Activated naive CD4-positive, alpha-beta T cell treated with anti-CD3 and anti-CD28 coated beads, Interleukin-2, amount 50 U/mL, for 72 hours (primary cell): ENCODE results near the gene RPS29. TPM values are rescaled to one million over a fixed set of nuclear protein-coding genes. Genes with fewer than 3 reads are reported as not detected.
A peak's percentile ranks its signal among the peaks of the same experiment; 100 is the strongest.
"Not testable (repeated sequence)": the region's sequence is repeated elsewhere in the genome, so short reads cannot be mapped to it uniquely, and the experiment has no call there.

Experiments used
- ATAC-seq, 2 donors: fragments of 150-1000 bp; cut with Tn5 transposase; 2 replicates each; pipeline ENCODE4 v1.10.0; 2021; ENCODE audit warnings: mild to moderate bottlenecking in 2 of 2, moderate library complexity in 2 of 2
- DNase-seq, 2 donors: peaks; one replicate each; pipeline ENCODE4 v3.0.0; 2021 to 2022; ENCODE audit warnings: low spot score in 2 of 2
- H3K27ac Mint-ChIP-seq, 2 donors: one replicate each; pipeline ENCODE4 v1.8.0; 2022; ENCODE audit warnings: mild to moderate bottlenecking in 2 of 2, mixed read lengths in 2 of 2
- H3K36me3 Mint-ChIP-seq, 2 donors: one replicate each; pipeline ENCODE4 v1.8.0; 2022; ENCODE audit warnings: mixed read lengths in 2 of 2
- H3K9me3 Mint-ChIP-seq, 2 donors: one replicate each; pipeline ENCODE4 v1.8.0; 2022; ENCODE audit warnings: mixed read lengths in 2 of 2
- total RNA-seq, 2 donors: library from RNA; stranded (reverse); gene quantifications; one replicate each; pipeline ENCODE4 v1.2.3, GENCODE V29; 2022

The RPS29 gene
- total RNA-seq: 1,000 to 10,000 TPM; 2,240 to 2,407 TPM

GRCh38 chr14:49585803-49586672, at the start of gene RPS29:
TSS of gene RPS29 (minus strand) at chr14:49586380. CDS start at chr14:49586346, 34 bp downstream.
- DNase-seq: peak; percentile 97 to 100
- Mint-ChIP-seq H3K27ac (peak within 1 kb of the TSS; percentile 99), H3K9me3 (no peaks in the 10 kb centered on the region), H3K36me3 (peaks cover 34 to 52% of the 10 kb centered on the region in 2 donors)
- peak; percentile 93 to 96 for ATAC-seq

GRCh38 chr14:49634547-49635334, 48.6 kb upstream of the RPS29 start, which contains the start of gene DNAAF2:
TSS of gene DNAAF2 (minus strand) at chr14:49635244. CDS start at chr14:49635149, 95 bp downstream.
- Mint-ChIP-seq H3K9me3 (no peaks in the 10 kb centered on the region), H3K36me3 (peaks cover 31 to 40% of the 10 kb centered on the region in 2 donors), H3K27ac (peak within 1 kb of the TSS; percentile 93 to 100)
- peak; percentile 68 to 71 for DNase-seq
- peak; percentile 48 to 53 for ATAC-seq

GRCh38 chr14:49633640-49634546, 47.7 kb upstream of the RPS29 start:
- peak overlapping the region; percentile 93 to 99 for H3K27ac Mint-ChIP-seq
- DNase-seq (peak; percentile 92 to 93), ATAC-seq (peak; percentile 81 to 86)
- H3K36me3 Mint-ChIP-seq: peaks cover 28 to 37% of the 10 kb centered on the region in 2 donors
- H3K9me3 Mint-ChIP-seq: no peaks in the 10 kb centered on the region

- peak in 1 of 2 donors; percentile 6 for ATAC-seq
- no peaks in the 10 kb centered on the region for H3K9me3 Mint-ChIP-seq
- peaks cover 34 to 36% of the 10 kb centered on the region in 2 donors for H3K36me3 Mint-ChIP-seq
- DNase-seq: no peak
- H3K27ac Mint-ChIP-seq: peak overlapping the region; percentile 44 to 63
Measured at GRCh38 chr14:49623941-49624839, 38.0 kb upstream of the RPS29 start.

- DNase-seq: no peak
- no peaks in the 10 kb centered on the region for H3K9me3 Mint-ChIP-seq
- H3K27ac Mint-ChIP-seq: peak overlapping the region; percentile 44 to 63
- no peak for ATAC-seq
- peaks cover 41 to 44% of the 10 kb centered on the region in 2 donors for H3K36me3 Mint-ChIP-seq
Measured at GRCh38 chr14:49623387-49623786, 37.2 kb upstream of the RPS29 start.

- ATAC-seq (no peak), DNase-seq (no peak)
- peak overlapping the region; percentile 69 to 98 for H3K27ac Mint-ChIP-seq
- no peaks in the 10 kb centered on the region for H3K9me3 Mint-ChIP-seq
- peaks cover 43 to 45% of the 10 kb centered on the region in 2 donors for H3K36me3 Mint-ChIP-seq
Measured at GRCh38 chr14:49622022-49622607, 35.9 kb upstream of the RPS29 start.

GRCh38 chr14:49621114-49621881, 35.1 kb upstream of the RPS29 start:
- ATAC-seq (peak; percentile 10 to 18), DNase-seq (peak in 1 of 2 donors; percentile 65)
- peak overlapping the region; percentile 98 for H3K27ac Mint-ChIP-seq
- peaks cover 41% of the 10 kb centered on the region in 2 donors for H3K36me3 Mint-ChIP-seq
- no peaks in the 10 kb centered on the region for H3K9me3 Mint-ChIP-seq

GRCh38 chr14:49620182-49621113, 34.3 kb upstream of the RPS29 start, which contains the start of the genes MGAT2 and RPL36AL:
TSS of gene MGAT2 (plus strand) at chr14:49620799. CDS start at chr14:49621269, 470 bp downstream.
TSS of gene RPL36AL (minus strand) at chr14:49620626. CDS start at chr14:49619104, 1,522 bp downstream.
- peak; percentile 93 to 96 for ATAC-seq
- H3K27ac Mint-ChIP-seq: peak within 1 kb of the TSS; percentile 98
- H3K9me3 Mint-ChIP-seq: no peaks in the 10 kb centered on the region
- peak; percentile 92 to 99 for DNase-seq
- H3K36me3 Mint-ChIP-seq: peaks cover 41% of the 10 kb centered on the region in 2 donors

- no peak for DNase-seq
- H3K9me3 Mint-ChIP-seq: no peaks in the 10 kb centered on the region
- no peak for ATAC-seq
- H3K27ac Mint-ChIP-seq: peak overlapping the region; percentile 98
- peaks cover 41% of the 10 kb centered on the region in 2 donors for H3K36me3 Mint-ChIP-seq
Measured at GRCh38 chr14:49619730-49620129, 33.5 kb upstream of the RPS29 start.

GRCh38 chr14:49619273-49619672, 33.1 kb upstream of the RPS29 start:
- not testable (repeated sequence) for DNase-seq, ATAC-seq, H3K9me3 Mint-ChIP-seq
- H3K27ac Mint-ChIP-seq: peak overlapping the region; percentile 98
- peaks cover 41 to 44% of the 10 kb centered on the region in 2 donors for H3K36me3 Mint-ChIP-seq

GRCh38 chr14:49617852-49618519, 31.8 kb upstream of the RPS29 start:
- peak overlapping the region; percentile 91 to 98 for H3K27ac Mint-ChIP-seq
- peaks cover 41 to 47% of the 10 kb centered on the region in 2 donors for H3K36me3 Mint-ChIP-seq
- no peaks in the 10 kb centered on the region for H3K9me3 Mint-ChIP-seq
- ATAC-seq (no peak), DNase-seq (no peak)

- H3K36me3 Mint-ChIP-seq: peaks cover 23 to 30% of the 10 kb centered on the region in 2 donors
- ATAC-seq (no peak), DNase-seq (no peak)
- no peak overlapping the region for H3K27ac Mint-ChIP-seq
- H3K9me3 Mint-ChIP-seq: no peaks in the 10 kb centered on the region
Measured at GRCh38 chr14:49615776-49616175, 29.6 kb upstream of the RPS29 start.

- Mint-ChIP-seq H3K9me3 (no peaks in the 10 kb centered on the region), H3K36me3 (peaks cover 12 to 18% of the 10 kb centered on the region in 2 donors), H3K27ac (no peak overlapping the region)
- DNase-seq (no peak), ATAC-seq (no peak)
Measured at GRCh38 chr14:49614196-49614595, 28.0 kb upstream of the RPS29 start.
